AG09319 (cell line): Measurements from ENCODE around the gene UBE2E2.

ENCODE experiments used
- DNase-seq: peaks from one replicate; pipeline ENCODE4 v3.0.0-alpha.2; 2010; ENCODE audit warnings: low read depth; ENCODE audit errors: extremely low read depth
- TF ChIP-seq, protein P1 (sequence below): IDR thresholded peaks from 2 replicates; pipeline ENCODE4 v1.5.1; 2011; ENCODE audit warnings: low read depth, mild to moderate bottlenecking, inconsistent platforms, low read length, moderate library complexity

UBE2E2 gene

DNA sequence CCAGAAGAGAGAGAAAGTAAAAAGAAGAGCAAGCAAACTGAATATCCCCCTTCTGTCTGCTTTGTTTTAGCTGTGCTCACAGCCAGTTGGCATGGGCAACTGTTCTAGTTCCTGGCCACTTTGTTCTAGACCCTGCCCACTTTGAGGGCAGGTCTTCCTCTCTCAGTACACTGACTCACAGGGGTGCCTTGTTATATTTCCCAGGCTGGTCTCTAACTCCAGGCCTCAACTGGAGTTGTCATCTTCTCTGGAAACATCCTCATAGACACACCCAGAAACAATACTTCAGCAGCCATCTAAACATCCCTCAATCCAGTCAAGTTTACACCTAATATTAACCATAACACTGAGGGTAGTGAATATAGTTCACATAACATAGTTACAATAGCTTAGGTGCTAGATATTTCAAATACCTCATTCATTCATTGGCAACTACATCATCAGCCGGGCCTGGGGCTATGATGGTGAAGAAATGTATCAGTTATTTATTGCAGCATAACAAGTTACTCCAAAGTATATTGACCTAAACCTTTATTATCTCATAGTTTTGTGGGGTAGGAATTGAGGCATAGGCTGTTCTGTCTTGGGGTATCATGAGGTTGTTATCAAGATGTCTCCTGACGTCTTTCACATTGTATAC, 106.0 kb downstream of the UBE2E2 start:
- no peak for DNase-seq
- TF ChIP-seq, protein P1, sequence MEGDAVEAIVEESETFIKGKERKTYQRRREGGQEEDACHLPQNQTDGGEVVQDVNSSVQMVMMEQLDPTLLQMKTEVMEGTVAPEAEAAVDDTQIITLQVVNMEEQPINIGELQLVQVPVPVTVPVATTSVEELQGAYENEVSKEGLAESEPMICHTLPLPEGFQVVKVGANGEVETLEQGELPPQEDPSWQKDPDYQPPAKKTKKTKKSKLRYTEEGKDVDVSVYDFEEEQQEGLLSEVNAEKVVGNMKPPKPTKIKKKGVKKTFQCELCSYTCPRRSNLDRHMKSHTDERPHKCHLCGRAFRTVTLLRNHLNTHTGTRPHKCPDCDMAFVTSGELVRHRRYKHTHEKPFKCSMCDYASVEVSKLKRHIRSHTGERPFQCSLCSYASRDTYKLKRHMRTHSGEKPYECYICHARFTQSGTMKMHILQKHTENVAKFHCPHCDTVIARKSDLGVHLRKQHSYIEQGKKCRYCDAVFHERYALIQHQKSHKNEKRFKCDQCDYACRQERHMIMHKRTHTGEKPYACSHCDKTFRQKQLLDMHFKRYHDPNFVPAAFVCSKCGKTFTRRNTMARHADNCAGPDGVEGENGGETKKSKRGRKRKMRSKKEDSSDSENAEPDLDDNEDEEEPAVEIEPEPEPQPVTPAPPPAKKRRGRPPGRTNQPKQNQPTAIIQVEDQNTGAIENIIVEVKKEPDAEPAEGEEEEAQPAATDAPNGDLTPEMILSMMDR, result no peak

DNA sequence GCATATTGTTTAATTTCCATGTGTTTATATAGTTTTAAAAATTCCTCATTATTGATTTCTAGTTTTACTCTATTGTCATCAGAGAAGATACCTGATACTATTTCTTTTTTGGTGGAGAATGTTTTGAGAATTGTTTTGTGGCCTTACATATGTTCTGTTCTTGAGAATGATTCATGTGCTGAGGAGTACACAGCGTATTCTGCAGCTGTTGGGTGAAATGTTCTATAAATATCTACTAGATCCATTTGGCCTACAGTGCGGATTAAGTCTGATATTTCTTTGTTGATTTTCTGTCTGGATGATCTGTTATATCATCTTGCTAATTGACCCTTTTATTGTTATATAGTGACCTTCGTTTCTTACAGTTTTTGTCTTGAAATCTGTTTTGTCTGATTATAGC, 109.7 kb downstream of the UBE2E2 start:
- DNase-seq, result no peak
- TF ChIP-seq, protein P1, result no peak

DNA sequence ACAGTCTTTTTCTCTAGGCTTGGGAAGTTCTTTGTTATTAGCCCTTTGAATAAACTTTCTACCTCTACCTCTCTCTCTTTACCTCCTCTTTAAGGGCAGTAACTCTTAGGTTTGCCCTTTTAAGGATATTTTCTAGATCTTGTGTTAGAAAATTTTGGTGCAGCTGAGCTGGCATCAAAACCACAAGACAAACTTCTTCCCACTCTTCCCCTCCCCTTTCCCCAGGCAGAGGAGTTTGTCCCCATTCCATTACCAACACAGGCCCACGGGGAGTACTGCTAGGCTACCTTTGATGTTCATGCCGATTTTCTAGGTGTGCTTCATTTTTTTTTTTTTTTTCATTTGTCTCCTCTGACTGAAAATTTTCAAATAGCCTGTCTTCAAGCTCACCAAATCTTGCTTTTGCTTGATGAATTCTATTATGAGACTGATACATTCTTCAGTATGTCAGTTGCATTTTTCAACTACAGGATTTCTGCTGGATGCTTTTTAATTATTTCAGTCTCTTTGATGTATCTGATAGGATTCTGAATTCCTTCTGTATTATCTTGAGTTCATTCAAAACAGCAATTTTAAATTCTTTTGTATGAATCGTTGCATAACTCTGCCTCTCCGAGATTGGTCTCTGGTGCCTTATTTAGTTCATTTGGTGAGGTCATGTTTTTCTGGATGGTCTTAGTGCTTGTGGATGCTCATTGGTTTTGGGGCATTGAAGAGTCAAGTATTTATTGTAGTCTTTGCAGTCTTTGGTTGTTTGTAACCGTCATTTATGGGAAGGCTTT, 112.0 kb downstream of the UBE2E2 start:
- TF ChIP-seq, protein P1, result no peak
- DNase-seq, result no peak

DNA sequence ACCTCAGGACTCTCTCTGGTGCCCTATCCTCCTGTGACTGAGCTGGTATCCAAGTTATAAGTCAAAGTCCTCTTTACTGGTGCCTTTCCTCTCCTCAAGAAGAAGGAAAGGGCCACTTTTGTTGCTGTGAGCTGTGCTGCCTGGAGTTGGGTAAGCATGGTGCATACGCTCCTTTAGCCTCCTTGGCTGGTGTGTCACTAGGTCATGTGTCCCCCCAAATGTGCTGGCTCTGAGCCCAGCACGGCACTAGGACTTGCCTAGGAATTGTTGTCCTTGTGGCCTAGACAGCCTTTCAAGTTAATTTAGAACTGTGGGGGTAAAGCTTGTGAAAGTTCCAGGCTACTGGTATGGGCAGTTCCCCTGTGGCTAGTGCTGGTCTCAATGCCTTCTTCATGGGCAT, 113.8 kb downstream of the UBE2E2 start:
- TF ChIP-seq, protein P1, result no peak
- DNase-seq, result no peak

DNA sequence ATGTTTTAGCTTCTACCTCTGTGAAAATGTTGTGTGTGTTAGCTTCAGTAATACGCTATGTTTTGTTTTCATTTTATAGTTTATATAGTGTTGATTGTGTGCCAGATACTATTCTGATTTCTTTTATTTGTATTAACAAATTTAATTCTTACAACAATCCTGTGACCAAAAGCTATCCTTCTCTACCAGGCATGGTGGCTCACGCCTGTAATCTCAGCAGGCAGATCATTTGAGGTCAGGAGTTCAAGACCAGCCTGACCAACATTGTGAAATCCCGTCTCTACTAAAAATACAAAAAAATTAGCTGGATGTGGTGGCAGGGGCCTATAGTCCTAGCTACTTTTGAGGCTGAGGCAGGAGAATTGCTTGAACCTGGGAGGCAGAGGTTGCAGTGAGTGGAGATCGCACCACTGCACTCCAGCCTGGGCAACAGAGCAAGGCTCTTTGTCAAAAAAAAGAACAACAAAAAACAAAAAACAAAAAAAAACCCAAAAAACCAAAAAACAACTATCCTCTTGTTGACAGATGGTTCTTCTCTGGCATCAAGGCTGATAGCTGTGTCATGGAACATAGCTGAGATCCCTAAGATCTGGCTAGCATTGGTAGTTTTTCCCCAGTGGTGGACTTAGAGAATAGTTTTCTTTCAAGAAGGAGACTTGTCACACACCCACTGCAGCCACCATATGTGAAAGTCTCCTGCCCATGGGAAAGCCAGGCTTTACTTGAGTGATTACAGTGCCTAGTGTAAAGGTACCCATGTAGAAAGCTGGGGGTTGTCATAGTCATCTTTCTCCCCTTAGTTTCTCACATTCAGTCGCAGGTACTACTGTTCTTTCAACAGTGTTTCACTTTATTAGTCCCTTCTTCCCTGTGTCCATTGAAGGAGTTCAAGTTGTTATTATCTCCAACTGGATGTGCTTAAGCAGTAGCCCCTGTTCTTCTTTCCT, 116.5 kb downstream of the UBE2E2 start:
- TF ChIP-seq, protein P1, result no peak
- no peak for DNase-seq

DNA sequence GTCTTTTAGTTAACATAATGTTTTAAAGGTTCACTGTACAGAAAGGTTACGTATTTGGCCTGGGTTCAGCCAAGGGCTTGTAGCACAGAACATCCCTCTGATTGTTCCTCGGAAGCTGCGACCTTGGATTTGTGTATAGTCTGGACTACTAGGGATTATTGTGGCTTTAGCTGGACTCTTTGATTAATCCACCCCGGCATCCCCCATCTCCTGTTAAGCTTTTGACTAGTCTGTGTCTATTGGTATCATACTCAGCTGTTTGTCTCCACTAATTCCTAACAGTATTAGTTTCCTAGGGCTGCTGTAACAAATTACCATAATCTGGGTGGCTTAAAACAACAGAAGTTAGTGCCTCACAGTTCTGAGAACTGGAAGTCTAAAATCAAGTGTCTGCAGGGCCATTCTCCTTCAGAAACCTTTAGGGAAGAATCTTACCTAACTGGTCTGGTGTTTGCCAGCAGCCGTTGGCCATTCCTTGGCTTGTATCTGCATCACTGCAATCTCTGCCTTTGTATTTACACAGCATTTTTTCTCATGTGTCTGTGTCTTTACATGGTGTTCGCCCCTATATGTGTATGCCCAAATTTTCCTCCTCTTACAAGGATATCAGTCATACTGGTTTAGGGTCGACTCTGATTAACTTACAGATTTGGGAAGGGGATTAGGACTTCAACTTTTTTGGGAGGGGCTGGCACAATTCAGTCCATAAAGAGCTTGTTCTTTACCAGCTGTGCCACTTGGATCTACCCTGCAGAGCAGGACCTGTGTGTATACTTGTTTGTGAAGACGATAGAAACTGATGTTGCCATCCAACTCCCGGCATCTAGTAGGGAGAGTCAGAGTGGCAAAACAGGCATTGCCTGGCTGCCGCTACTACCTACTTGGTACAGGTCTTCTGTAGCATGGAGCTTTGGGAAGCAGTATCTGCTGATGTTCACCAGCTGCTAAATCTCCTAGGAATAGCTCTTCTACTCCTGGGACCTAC, 117.8 kb downstream of the UBE2E2 start:
- DNase-seq, result no peak
- TF ChIP-seq, protein P1, result no peak
